Epithelial cell of esophagus (primary cell): Measurements from ENCODE around the gene CSF2RB.

Source experiments
- DNase-seq: peaks from one replicate; pipeline ENCODE4 v3.0.0; 2010; ENCODE audit warnings: low read depth
- H3K4me3 ChIP-seq: 2 replicates; pipeline ENCODE4 v1.5.1; 2011; ENCODE audit warnings: mild to moderate bottlenecking, low read length, control low read depth
- TF ChIP-seq, protein P1 (sequence below): IDR thresholded peaks from 2 replicates; pipeline ENCODE4 v1.5.1; 2011; ENCODE audit warnings: low read depth, mild to moderate bottlenecking, low read length, control low read depth, inconsistent platforms; ENCODE audit not compliant: insufficient read depth; ENCODE audit errors: missing control alignments

The CSF2RB gene

DNA sequence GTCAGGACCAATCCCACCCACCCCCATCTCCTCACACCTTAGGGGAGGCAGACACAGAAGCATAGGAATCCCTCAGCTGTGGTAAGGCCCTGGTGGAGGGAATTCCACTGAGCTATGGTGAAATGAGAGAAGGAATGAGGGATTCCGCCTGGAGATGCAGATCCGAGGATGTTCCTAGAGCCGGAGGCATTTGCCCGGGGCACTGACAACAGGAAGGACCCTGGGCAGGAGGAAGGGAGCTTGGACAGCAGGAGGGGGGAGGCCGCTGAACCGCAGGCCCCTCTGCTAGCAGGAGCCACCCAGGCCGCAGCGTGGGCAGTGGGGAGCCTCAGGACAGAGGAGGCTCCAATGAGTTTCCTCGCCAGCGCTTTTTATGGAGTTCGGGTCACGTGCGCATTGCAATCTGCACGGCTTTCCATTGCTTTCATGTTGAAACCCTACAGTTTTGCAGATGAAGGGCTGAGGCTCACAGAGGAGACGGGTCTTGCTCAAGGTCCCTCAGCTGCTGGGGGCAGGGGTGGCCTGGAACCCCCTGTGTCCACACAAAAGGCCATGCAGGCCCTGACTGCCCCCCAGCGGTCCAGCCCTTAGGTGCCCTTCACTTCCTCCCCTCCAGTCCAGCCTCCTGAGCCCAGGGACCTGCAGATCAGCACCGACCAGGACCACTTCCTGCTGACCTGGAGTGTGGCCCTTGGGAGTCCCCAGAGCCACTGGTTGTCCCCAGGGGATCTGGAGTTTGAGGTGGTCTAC lies 15.5 kb downstream of the CSF2RB start:
- TF ChIP-seq, protein P1, sequence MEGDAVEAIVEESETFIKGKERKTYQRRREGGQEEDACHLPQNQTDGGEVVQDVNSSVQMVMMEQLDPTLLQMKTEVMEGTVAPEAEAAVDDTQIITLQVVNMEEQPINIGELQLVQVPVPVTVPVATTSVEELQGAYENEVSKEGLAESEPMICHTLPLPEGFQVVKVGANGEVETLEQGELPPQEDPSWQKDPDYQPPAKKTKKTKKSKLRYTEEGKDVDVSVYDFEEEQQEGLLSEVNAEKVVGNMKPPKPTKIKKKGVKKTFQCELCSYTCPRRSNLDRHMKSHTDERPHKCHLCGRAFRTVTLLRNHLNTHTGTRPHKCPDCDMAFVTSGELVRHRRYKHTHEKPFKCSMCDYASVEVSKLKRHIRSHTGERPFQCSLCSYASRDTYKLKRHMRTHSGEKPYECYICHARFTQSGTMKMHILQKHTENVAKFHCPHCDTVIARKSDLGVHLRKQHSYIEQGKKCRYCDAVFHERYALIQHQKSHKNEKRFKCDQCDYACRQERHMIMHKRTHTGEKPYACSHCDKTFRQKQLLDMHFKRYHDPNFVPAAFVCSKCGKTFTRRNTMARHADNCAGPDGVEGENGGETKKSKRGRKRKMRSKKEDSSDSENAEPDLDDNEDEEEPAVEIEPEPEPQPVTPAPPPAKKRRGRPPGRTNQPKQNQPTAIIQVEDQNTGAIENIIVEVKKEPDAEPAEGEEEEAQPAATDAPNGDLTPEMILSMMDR = no peak
- DNase-seq = no peak
- no peak overlapping the region for H3K4me3 ChIP-seq

DNA sequence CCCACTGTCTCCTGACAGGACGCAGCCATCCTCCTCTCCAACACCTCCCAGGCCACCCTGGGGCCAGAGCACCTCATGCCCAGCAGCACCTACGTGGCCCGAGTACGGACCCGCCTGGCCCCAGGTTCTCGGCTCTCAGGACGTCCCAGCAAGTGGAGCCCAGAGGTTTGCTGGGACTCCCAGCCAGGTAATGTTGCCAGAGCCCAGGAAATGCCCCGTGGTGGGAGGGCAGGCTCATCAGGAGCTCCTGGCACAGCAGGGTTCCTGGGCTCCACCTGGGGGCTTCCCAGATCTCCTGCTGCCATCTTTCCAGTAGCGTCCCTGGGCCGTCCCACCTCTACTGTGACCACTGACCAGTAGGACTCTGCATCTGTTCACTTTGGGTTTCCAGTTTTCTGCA lies 16.2 kb downstream of the CSF2RB start:
- TF ChIP-seq, protein P1 = no peak
- no peak overlapping the region for H3K4me3 ChIP-seq
- no peak for DNase-seq

DNA sequence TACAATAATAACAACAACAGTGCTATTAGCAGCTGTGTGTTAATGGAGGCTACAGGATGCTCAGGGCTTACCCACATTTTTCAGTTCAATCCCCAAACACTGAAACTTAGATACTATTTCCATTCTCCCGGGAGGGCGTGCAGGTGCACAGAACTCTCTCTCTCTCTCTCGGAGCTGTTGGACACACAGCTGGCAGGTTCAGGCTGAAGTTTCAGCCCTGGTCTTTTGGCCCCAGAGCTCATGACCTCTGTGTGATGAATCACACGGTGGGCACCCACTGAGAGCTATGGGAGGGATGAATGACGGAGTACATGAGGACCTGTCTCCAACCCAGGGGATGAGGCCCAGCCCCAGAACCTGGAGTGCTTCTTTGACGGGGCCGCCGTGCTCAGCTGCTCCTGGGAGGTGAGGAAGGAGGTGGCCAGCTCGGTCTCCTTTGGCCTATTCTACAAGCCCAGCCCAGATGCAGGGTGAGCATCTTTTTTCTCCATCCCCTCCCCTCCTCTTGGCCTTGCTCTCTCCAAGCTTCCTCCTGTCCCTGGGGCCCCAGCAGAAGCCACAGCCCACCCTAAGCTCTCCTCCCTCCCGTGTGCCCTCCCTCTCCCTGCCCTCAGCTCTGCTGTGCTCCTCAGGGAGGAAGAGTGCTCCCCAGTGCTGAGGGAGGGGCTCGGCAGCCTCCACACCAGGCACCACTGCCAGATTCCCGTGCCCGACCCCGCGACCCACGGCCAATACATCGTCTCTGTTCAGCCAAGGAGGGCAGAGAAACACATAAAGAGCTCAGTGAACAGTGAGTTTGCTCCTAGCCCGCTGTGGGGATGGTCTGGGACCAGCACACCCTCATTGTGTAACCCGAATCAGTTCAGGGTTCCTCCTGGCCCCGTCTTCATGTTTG lies 16.9 kb downstream of the CSF2RB start:
- no peak overlapping the region for H3K4me3 ChIP-seq
- TF ChIP-seq, protein P1 = no peak
- DNase-seq = no peak

- H3K4me3 ChIP-seq = no peak overlapping the region
- DNase-seq = no peak
- TF ChIP-seq, protein P1 = no peak
Measured at GRCh38 chr22:36931446-36931845, 18.0 kb downstream of the CSF2RB start.

DNA sequence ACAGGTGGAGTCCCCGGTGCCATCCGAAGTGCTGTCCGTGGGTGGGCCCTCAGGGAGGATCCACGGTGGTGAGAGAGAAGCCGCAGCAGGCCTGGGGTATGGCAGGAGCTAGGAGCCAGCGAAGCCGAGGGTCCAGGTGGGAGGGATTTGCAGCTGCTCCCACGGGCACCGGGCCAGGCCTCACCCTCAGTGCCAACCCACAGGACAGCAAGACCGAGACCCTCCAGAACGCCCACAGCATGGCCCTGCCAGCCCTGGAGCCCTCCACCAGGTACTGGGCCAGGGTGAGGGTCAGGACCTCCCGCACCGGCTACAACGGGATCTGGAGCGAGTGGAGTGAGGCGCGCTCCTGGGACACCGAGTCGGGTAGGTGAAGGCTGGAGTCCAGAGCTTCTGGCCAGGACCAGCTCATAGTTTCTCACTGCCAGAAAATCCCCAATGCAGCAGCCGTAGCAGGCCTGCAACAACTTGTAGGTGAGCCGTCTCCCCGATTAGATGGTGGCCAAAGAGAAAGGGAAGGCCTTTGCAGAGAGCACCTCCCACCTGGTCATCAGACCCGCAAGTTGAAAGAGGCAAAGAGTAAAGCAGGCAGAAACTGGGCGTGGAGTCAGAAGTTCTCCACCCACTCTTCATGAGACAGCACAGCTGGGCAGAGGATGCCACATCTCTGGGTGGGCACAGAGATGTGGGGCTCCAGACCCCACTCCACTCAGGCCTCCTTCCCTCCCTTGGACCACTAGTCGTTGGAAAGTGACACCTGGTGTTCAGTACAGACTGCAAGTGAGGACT lies 20.4 kb downstream of the CSF2RB start:
- no peak overlapping the region for H3K4me3 ChIP-seq
- TF ChIP-seq, protein P1 = no peak
- DNase-seq = no peak

- TF ChIP-seq, protein P1 = no peak
- no peak for DNase-seq
- no peak overlapping the region for H3K4me3 ChIP-seq
Measured at GRCh38 chr22:36934418-36935312, 21.2 kb downstream of the CSF2RB start.
